Measurements from ENCODE around the gene SPDYE3. TPM values are rescaled to one million over a fixed set of nuclear protein-coding genes. Genes with fewer than 3 reads are reported as not detected.

The SPDYE3 gene
- total RNA-seq, 1 experiment from 2014 or later = not detected

GRCh38 chr7:100352984-100353684, 45.6 kb downstream of the SPDYE3 start:
- H3K36me3 Mint-ChIP-seq = peaks cover 52% of the 10 kb centered on the region
- DNase-seq (ENCODE audit: low spot score) (no peak), ATAC-seq (no peak)
- TF ChIP-seq, protein P1, sequence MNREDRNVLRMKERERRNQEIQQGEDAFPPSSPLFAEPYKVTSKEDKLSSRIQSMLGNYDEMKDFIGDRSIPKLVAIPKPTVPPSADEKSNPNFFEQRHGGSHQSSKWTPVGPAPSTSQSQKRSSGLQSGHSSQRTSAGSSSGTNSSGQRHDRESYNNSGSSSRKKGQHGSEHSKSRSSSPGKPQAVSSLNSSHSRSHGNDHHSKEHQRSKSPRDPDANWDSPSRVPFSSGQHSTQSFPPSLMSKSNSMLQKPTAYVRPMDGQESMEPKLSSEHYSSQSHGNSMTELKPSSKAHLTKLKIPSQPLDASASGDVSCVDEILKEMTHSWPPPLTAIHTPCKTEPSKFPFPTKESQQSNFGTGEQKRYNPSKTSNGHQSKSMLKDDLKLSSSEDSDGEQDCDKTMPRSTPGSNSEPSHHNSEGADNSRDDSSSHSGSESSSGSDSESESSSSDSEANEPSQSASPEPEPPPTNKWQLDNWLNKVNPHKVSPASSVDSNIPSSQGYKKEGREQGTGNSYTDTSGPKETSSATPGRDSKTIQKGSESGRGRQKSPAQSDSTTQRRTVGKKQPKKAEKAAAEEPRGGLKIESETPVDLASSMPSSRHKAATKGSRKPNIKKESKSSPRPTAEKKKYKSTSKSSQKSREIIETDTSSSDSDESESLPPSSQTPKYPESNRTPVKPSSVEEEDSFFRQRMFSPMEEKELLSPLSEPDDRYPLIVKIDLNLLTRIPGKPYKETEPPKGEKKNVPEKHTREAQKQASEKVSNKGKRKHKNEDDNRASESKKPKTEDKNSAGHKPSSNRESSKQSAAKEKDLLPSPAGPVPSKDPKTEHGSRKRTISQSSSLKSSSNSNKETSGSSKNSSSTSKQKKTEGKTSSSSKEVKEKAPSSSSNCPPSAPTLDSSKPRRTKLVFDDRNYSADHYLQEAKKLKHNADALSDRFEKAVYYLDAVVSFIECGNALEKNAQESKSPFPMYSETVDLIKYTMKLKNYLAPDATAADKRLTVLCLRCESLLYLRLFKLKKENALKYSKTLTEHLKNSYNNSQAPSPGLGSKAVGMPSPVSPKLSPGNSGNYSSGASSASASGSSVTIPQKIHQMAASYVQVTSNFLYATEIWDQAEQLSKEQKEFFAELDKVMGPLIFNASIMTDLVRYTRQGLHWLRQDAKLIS (CRISPR knock-in tag; IDR thresholded peaks at IDR 0.05; ENCODE audit: borderline replicate concordance) = no peak
- H3K27me3 Mint-ChIP-seq (ENCODE audit: low read depth) = no peaks in the 10 kb centered on the region
- CTCF ChIA-PET = interaction anchor here (0.6 kb wide), 1 partner anchor 47 kb away, joined by 4 read pairs; no protein-coding TSS in a partner anchor
- no peaks in the 10 kb centered on the region for H3K9me3 Mint-ChIP-seq
- H3K4me3 Mint-ChIP-seq = no peak overlapping the region
- POLR2A ChIA-PET = no interaction called here
- no peaks in the 10 kb centered on the region for H3K4me1 Mint-ChIP-seq
- H3K27ac Mint-ChIP-seq = no peak overlapping the region

- ATAC-seq = no peak
- H3K36me3 Mint-ChIP-seq = peaks cover 52% of the 10 kb centered on the region
Measured at GRCh38 chr7:100353685-100354330, 46.3 kb downstream of the SPDYE3 start.

More at GRCh38 chr7:100353685-100354330, 46.3 kb downstream of the SPDYE3 start:
- H3K4me3 Mint-ChIP-seq = no peak overlapping the region
- no peaks in the 10 kb centered on the region for H3K9me3 Mint-ChIP-seq
- H3K4me1 Mint-ChIP-seq = no peaks in the 10 kb centered on the region
- DNase-seq (ENCODE audit: low spot score) = no peak
- CTCF ChIA-PET = no interaction called here
- H3K27me3 Mint-ChIP-seq (ENCODE audit: low read depth) = no peaks in the 10 kb centered on the region
- no peak overlapping the region for H3K27ac Mint-ChIP-seq
- POLR2A ChIA-PET = no interaction called here
- no peak for TF ChIP-seq HMGA2 (CRISPR knock-in tag; IDR thresholded peaks at IDR 0.05)
- TF ChIP-seq, protein P2, sequence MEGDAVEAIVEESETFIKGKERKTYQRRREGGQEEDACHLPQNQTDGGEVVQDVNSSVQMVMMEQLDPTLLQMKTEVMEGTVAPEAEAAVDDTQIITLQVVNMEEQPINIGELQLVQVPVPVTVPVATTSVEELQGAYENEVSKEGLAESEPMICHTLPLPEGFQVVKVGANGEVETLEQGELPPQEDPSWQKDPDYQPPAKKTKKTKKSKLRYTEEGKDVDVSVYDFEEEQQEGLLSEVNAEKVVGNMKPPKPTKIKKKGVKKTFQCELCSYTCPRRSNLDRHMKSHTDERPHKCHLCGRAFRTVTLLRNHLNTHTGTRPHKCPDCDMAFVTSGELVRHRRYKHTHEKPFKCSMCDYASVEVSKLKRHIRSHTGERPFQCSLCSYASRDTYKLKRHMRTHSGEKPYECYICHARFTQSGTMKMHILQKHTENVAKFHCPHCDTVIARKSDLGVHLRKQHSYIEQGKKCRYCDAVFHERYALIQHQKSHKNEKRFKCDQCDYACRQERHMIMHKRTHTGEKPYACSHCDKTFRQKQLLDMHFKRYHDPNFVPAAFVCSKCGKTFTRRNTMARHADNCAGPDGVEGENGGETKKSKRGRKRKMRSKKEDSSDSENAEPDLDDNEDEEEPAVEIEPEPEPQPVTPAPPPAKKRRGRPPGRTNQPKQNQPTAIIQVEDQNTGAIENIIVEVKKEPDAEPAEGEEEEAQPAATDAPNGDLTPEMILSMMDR (IDR thresholded peaks at IDR 0.05) = no peak
- TF ChIP-seq JUN (CRISPR knock-in tag; IDR thresholded peaks at IDR 0.05) = no peak
- no peak for TF ChIP-seq USF1 (CRISPR knock-in tag; IDR thresholded peaks at IDR 0.05)
- TF ChIP-seq, protein P3, sequence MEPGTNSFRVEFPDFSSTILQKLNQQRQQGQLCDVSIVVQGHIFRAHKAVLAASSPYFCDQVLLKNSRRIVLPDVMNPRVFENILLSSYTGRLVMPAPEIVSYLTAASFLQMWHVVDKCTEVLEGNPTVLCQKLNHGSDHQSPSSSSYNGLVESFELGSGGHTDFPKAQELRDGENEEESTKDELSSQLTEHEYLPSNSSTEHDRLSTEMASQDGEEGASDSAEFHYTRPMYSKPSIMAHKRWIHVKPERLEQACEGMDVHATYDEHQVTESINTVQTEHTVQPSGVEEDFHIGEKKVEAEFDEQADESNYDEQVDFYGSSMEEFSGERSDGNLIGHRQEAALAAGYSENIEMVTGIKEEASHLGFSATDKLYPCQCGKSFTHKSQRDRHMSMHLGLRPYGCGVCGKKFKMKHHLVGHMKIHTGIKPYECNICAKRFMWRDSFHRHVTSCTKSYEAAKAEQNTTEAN (CRISPR knock-in tag; IDR thresholded peaks at IDR 0.05) = no peak
- no peak for TF ChIP-seq TP53 (CRISPR knock-in tag; IDR thresholded peaks at IDR 0.05)
- TF ChIP-seq ETV6 (CRISPR knock-in tag; IDR thresholded peaks at IDR 0.05) = no peak
- TF ChIP-seq, protein P4, sequence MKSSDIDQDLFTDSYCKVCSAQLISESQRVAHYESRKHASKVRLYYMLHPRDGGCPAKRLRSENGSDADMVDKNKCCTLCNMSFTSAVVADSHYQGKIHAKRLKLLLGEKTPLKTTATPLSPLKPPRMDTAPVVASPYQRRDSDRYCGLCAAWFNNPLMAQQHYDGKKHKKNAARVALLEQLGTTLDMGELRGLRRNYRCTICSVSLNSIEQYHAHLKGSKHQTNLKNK (CRISPR knock-in tag; IDR thresholded peaks at IDR 0.05) = no peak
- TF ChIP-seq ZNF281 (CRISPR knock-in tag; IDR thresholded peaks at IDR 0.05) = no peak
- TF ChIP-seq, protein P1 (CRISPR knock-in tag; IDR thresholded peaks at IDR 0.05; ENCODE audit: borderline replicate concordance) = no peak
- no peak for TF ChIP-seq KAT7 (CRISPR knock-in tag; IDR thresholded peaks at IDR 0.05; ENCODE audit: borderline replicate concordance)
- TF ChIP-seq ZNF416 (CRISPR knock-in tag; IDR thresholded peaks at IDR 0.05) = no peak
